WTC11 (cell line): ENCODE data around the gene KIRREL3. TPM values are rescaled to one million over a fixed set of nuclear protein-coding genes. Genes with fewer than 3 reads are reported as not detected.

Experiments used
- ATAC-seq: fragments of 200-7000 bp; cut with Tn5 transposase; 2 replicates; pipeline ENCODE4 v1.10.0; 2021; ENCODE audit warnings: mild to moderate bottlenecking, moderate library complexity
- CTCF ChIA-PET: fragments of 300-600 bp; sonication (Branson Sonifier 250); formaldehyde crosslinking; loops from one replicate; lab custom pipeline; 2021; ENCODE audit warnings: antibody characterized with exemption; lab: Charles Lee
- POLR2A ChIA-PET: fragments of 350-600 bp; sonication (Branson Sonifier 250); formaldehyde crosslinking; loops from one replicate; lab custom pipeline; 2021; ENCODE audit warnings: antibody characterized with exemption; lab: Charles Lee
- DNase-seq: peaks from one replicate; pipeline ENCODE4 v3.0.0; 2021; ENCODE audit warnings: low spot score
- H3K27ac Mint-ChIP-seq: 2 replicates; pipeline ENCODE4 v1.8.0; 2021; ENCODE audit warnings: mixed read lengths
- H3K27me3 Mint-ChIP-seq: 2 replicates; pipeline ENCODE4 v1.8.0; 2021; ENCODE audit warnings: low read depth, mild to moderate bottlenecking, moderate library complexity, mixed read lengths
- H3K36me3 Mint-ChIP-seq: 2 replicates; pipeline ENCODE4 v1.8.0; 2021; ENCODE audit warnings: mixed read lengths
- H3K4me1 Mint-ChIP-seq: 2 replicates; pipeline ENCODE4 v1.8.0; 2022; ENCODE audit warnings: mixed read lengths
- H3K4me3 Mint-ChIP-seq: 2 replicates; pipeline ENCODE4 v1.8.0; 2021; ENCODE audit warnings: mild to moderate bottlenecking, moderate library complexity, mixed read lengths
- H3K9me3 Mint-ChIP-seq: 2 replicates; pipeline ENCODE4 v1.8.0; 2021; ENCODE audit warnings: mixed read lengths
- AFF4 ChIP-seq: sonication (generic); formaldehyde crosslinking; IDR thresholded peaks from 2 replicates; pipeline ENCODE4 v1.8.1; 2023; ENCODE audit warnings: mild to moderate bottlenecking, missing genetic modification reagents, borderline replicate concordance
- AR ChIP-seq: fragments of 250-450 bp; sonication (Bioruptor Pico); IDR thresholded peaks from 2 replicates; pipeline ENCODE4 v1.9.0; 2021; ENCODE audit warnings: mild to moderate bottlenecking
- CDX4 ChIP-seq: fragments of 250-450 bp; sonication (Bioruptor Pico); IDR thresholded peaks from 2 replicates; pipeline ENCODE4 v1.9.0; 2021; ENCODE audit warnings: moderate library complexity, mild to moderate bottlenecking, inconsistent platforms, borderline replicate concordance
- ESRRA ChIP-seq: sonication (generic); formaldehyde crosslinking; IDR thresholded peaks from 2 replicates; pipeline ENCODE4 v1.8.1; 2022; ENCODE audit warnings: mild to moderate bottlenecking, missing genetic modification reagents, borderline replicate concordance
- KAT7 ChIP-seq: sonication (generic); formaldehyde crosslinking; IDR thresholded peaks from 2 replicates; pipeline ENCODE4 v1.8.1; 2023; ENCODE audit warnings: missing genetic modification reagents, mild to moderate bottlenecking, borderline replicate concordance
- MAX ChIP-seq: sonication (generic); formaldehyde crosslinking; IDR thresholded peaks from 2 replicates; pipeline ENCODE4 v1.8.0; 2022; ENCODE audit warnings: mild to moderate bottlenecking, missing genetic modification reagents
- RELA ChIP-seq: sonication (generic); formaldehyde crosslinking; IDR thresholded peaks from 2 replicates; pipeline ENCODE4 v1.8.1; 2022; ENCODE audit warnings: missing genetic modification reagents, mild to moderate bottlenecking, borderline replicate concordance
- SP1 ChIP-seq: sonication (generic); formaldehyde crosslinking; conservative IDR thresholded peaks from 2 replicates; pipeline ENCODE4 v1.8.1; 2022; ENCODE audit warnings: missing genetic modification reagents
- TCF7 ChIP-seq: sonication (generic); formaldehyde crosslinking; IDR thresholded peaks from 2 replicates; pipeline ENCODE4 v1.8.0; 2022; ENCODE audit warnings: mild to moderate bottlenecking, low read depth, missing genetic modification reagents, moderate library complexity
- USF2 ChIP-seq: sonication (generic); formaldehyde crosslinking; IDR thresholded peaks from 2 replicates; pipeline ENCODE4 v1.8.1; 2023; ENCODE audit warnings: mild to moderate bottlenecking, missing genetic modification reagents, moderate library complexity
- ZBTB43 ChIP-seq: sonication (generic); formaldehyde crosslinking; IDR thresholded peaks from 2 replicates; pipeline ENCODE4 v1.8.1; 2023; ENCODE audit warnings: mild to moderate bottlenecking, missing genetic modification reagents
- ZNF671 ChIP-seq: fragments of 250-450 bp; sonication (Bioruptor Pico); IDR thresholded peaks from 2 replicates; pipeline ENCODE4 v1.8.0; 2021; ENCODE audit warnings: mild to moderate bottlenecking
- total RNA-seq: library from RNA; stranded (reverse); gene quantifications from 3 replicates; pipeline ENCODE4 v1.2.3, GENCODE V29; 2021
- TF ChIP-seq, protein P1 (sequence below): sonication (generic); formaldehyde crosslinking; IDR thresholded peaks from 2 replicates; pipeline ENCODE4 v1.8.0; 2022; ENCODE audit warnings: mild to moderate bottlenecking, missing genetic modification reagents
- TF ChIP-seq, protein P2 (sequence below): sonication (generic); formaldehyde crosslinking; IDR thresholded peaks from 2 replicates; pipeline ENCODE4 v1.8.1; 2022; ENCODE audit warnings: mild to moderate bottlenecking, moderate library complexity, missing genetic modification reagents
- TF ChIP-seq, protein P3 (sequence below): sonication (generic); formaldehyde crosslinking; IDR thresholded peaks from 2 replicates; pipeline ENCODE4 v1.8.1; 2023; ENCODE audit warnings: mild to moderate bottlenecking, moderate library complexity, missing genetic modification reagents
- TF ChIP-seq, protein P4 (sequence below): fragments of 250-450 bp; sonication (Bioruptor Pico); IDR thresholded peaks from 2 replicates; pipeline ENCODE4 v1.9.0; 2021; ENCODE audit warnings: mild to moderate bottlenecking

KIRREL3 gene
- total RNA-seq, 1 experiment from 2014 or later, result 0.59 TPM

DNA sequence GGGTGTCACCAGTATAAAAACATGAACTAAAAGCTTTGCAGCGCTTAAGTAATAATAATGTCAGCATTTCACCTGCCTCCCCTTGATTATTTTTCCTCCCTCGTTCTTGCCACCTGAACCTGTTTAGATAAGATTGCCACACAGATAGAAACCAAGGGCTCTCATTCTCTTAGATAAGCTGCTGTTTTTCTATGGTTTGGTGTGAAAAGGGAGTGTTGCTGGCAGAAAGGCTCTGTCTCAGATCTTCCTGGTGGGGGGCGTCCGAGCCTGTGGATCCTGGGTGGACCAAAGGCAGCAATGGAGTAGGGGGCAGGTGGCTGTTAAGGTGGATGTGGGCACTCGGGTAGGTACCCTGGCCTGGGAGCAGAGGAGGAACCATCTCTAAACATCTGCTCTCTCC lies 497.6 kb downstream of the KIRREL3 start:
- H3K27me3 Mint-ChIP-seq, result peaks cover 8% of the 10 kb centered on the region
- no peak overlapping the region for H3K4me3 Mint-ChIP-seq
- H3K4me1 Mint-ChIP-seq, result peaks cover 44% of the 10 kb centered on the region
- H3K27ac Mint-ChIP-seq, result no peak overlapping the region
- CTCF ChIA-PET, result interaction anchor here (0.6 to 5.2 kb wide), 4 partner anchors 11 to 192 kb away, joined by 3 to 40 read pairs (median 3); no protein-coding TSS in a partner anchor
- TF ChIP-seq TCF7, result no peak
- no peak for TF ChIP-seq ESRRA (CRISPR knock-in tag)
- no peak for TF ChIP-seq MAX
- TF ChIP-seq, protein P1, sequence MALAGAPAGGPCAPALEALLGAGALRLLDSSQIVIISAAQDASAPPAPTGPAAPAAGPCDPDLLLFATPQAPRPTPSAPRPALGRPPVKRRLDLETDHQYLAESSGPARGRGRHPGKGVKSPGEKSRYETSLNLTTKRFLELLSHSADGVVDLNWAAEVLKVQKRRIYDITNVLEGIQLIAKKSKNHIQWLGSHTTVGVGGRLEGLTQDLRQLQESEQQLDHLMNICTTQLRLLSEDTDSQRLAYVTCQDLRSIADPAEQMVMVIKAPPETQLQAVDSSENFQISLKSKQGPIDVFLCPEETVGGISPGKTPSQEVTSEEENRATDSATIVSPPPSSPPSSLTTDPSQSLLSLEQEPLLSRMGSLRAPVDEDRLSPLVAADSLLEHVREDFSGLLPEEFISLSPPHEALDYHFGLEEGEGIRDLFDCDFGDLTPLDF (CRISPR knock-in tag), result no peak
- TF ChIP-seq, protein P2, sequence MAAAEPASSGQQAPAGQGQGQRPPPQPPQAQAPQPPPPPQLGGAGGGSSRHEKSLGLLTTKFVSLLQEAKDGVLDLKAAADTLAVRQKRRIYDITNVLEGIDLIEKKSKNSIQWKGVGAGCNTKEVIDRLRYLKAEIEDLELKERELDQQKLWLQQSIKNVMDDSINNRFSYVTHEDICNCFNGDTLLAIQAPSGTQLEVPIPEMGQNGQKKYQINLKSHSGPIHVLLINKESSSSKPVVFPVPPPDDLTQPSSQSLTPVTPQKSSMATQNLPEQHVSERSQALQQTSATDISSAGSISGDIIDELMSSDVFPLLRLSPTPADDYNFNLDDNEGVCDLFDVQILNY, result no peak
- TF ChIP-seq, protein P3, sequence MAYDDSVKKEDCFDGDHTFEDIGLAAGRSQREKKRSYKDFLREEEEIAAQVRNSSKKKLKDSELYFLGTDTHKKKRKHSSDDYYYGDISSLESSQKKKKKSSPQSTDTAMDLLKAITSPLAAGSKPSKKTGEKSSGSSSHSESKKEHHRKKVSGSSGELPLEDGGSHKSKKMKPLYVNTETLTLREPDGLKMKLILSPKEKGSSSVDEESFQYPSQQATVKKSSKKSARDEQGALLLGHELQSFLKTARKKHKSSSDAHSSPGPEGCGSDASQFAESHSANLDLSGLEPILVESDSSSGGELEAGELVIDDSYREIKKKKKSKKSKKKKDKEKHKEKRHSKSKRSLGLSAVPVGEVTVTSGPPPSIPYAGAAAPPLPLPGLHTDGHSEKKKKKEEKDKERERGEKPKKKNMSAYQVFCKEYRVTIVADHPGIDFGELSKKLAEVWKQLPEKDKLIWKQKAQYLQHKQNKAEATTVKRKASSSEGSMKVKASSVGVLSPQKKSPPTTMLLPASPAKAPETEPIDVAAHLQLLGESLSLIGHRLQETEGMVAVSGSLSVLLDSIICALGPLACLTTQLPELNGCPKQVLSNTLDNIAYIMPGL, result no peak
- no peak for TF ChIP-seq AR
- TF ChIP-seq ZNF671 (CRISPR knock-in tag), result no peak
- TF ChIP-seq KAT7, result no peak
- TF ChIP-seq USF2, result no peak
- TF ChIP-seq, all 79 proteins: peak for 0
- DNase-seq (no peak), ATAC-seq (no peak)
- POLR2A ChIA-PET, result interaction anchor here (0.9 kb wide), 1 partner anchor 22 kb away, joined by 3 read pairs; no protein-coding TSS in a partner anchor
- H3K36me3 Mint-ChIP-seq, result peaks cover 8% of the 10 kb centered on the region; the same call in 1 of the 2 replicates
- peaks cover 22% of the 10 kb centered on the region for H3K9me3 Mint-ChIP-seq

DNA sequence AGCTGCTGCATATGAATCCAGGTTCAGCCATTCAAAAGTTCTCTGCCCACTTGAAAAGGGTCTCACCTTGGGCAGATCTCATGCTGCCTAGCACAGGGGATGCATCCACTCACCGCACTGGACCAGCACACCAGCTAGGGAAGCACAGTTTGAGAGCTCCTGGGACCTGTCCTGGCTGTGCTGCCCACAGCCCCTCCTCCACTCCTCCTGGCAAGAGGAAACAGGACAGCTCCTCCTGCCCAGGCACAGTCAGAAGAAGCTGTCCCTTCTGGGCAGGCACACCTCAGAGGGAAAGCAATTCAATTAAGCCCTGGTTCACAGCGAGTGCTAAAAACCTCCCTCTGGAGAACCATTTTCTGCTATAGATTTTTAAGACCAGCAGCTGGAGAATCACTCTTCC lies 498.4 kb downstream of the KIRREL3 start:
- DNase-seq, result no peak
- H3K9me3 Mint-ChIP-seq, result peaks cover 22% of the 10 kb centered on the region
- ATAC-seq, result peak; percentile 73
- peaks cover 46% of the 10 kb centered on the region for H3K4me1 Mint-ChIP-seq
- 0 out of 2 replicates have a peak, but pooled peaks cover 8% of the 10 kb centered on the region for H3K36me3 Mint-ChIP-seq
- H3K4me3 Mint-ChIP-seq, result no peak overlapping the region
- no peak overlapping the region for H3K27ac Mint-ChIP-seq
- POLR2A ChIA-PET, result no interaction called here
- CTCF ChIA-PET, result interaction anchor here (1.2 to 5.2 kb wide), 3 partner anchors 12 to 71 kb away, joined by 3 to 40 read pairs (median 6); no protein-coding TSS in a partner anchor
- H3K27me3 Mint-ChIP-seq, result peaks cover 8% of the 10 kb centered on the region
- TF ChIP-seq ZBTB43 (CRISPR knock-in tag) (no peak), AR (no peak), CDX4 (CRISPR knock-in tag) (no peak), RELA (CRISPR knock-in tag) (no peak), ESRRA (CRISPR knock-in tag) (no peak), SP1 (CRISPR knock-in tag) (no peak), AFF4 (CRISPR knock-in tag) (no peak)
- TF ChIP-seq, protein P4, sequence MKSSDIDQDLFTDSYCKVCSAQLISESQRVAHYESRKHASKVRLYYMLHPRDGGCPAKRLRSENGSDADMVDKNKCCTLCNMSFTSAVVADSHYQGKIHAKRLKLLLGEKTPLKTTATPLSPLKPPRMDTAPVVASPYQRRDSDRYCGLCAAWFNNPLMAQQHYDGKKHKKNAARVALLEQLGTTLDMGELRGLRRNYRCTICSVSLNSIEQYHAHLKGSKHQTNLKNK, result no peak
